SK-N-SH (cell line): ENCODE results near the gene NCAM2. TPM values are rescaled to one million over a fixed set of nuclear protein-coding genes. Genes with fewer than 3 reads are reported as not detected.

Source experiments
- CTCF ChIA-PET: fragments of 300-600, 350-600 bp; formaldehyde crosslinking; extraction: SDS; loops from one replicate; lab custom pipeline; 2021; lab: Yijun Ruan, JAX
- POLR2A ChIA-PET: fragments of 350-600 bp; sonication (Branson Sonifier 250); formaldehyde crosslinking; extraction: SDS; loops from one replicate; lab custom pipeline; 2020; ENCODE audit warnings: antibody characterized with exemption, inconsistent platforms; lab: Yijun Ruan, JAX
- DNase-seq: peaks from one replicate; pipeline ENCODE4 v3.0.0; 2012
- H2AFZ ChIP-seq: fragments of 200-600 bp; sonication (generic); 2 replicates; pipeline ENCODE4 v1.8.1; 2016; ENCODE audit warnings: antibody characterized with exemption, mild to moderate bottlenecking, low read depth
- H3F3A ChIP-seq: fragments of 200-600 bp; sonication (generic); replicated peaks from 2 replicates; pipeline ENCODE3; 2016; ENCODE audit warnings: antibody characterized with exemption, mild to moderate bottlenecking; ENCODE audit not compliant: insufficient read depth
- H3K27ac ChIP-seq, 2 experiments: fragments of 200-500 bp in 1 of 2; fragments of 200-600 bp in 1 of 2; sonication (Bioruptor generic) in 1 of 2; sonication (generic), shearing (Covaris generic) in 1 of 2; 2 replicates each; pipeline versions ENCODE4 v1.5.1 to v1.6.1; 2014 to 2016; ENCODE audit warnings: low read depth in 2 of 2, inconsistent platforms in 1 of 2, low read length in 1 of 2, mild to moderate bottlenecking in 1 of 2, mixed read lengths in 1 of 2
- H3K27me3 ChIP-seq: fragments of 200-600 bp; sonication (generic), shearing (Covaris generic); 2 replicates; pipeline ENCODE4 v1.6.1; 2016; ENCODE audit warnings: mixed run types; ENCODE audit not compliant: insufficient read depth
- H3K36me3 ChIP-seq, 2 experiments: fragments of 200-500 bp in 1 of 2; fragments of 200-600 bp in 1 of 2; sonication (Bioruptor generic) in 1 of 2; sonication (generic) in 1 of 2; replicated peaks in 1 of 2; 2 replicates each; pipeline versions ENCODE3 to v1.5.1; 2014 to 2016; ENCODE audit warnings: low read length in 1 of 2, mild to moderate bottlenecking in 1 of 2; ENCODE audit not compliant: insufficient read depth in 2 of 2, control insufficient read depth in 1 of 2
- H3K4me1 ChIP-seq, 2 experiments: fragments of 200-500 bp in 1 of 2; fragments of 200-600 bp in 1 of 2; sonication (Bioruptor generic) in 1 of 2; sonication (generic), shearing (Covaris generic) in 1 of 2; 2 replicates each; pipeline versions ENCODE4 v1.5.1 to v1.6.1; 2014 to 2016; ENCODE audit warnings: low read depth in 1 of 2, low read length in 1 of 2, mixed run types in 1 of 2; ENCODE audit not compliant: insufficient read depth in 2 of 2, control insufficient read depth in 1 of 2
- H3K4me2 ChIP-seq: fragments of 200-600 bp; sonication (generic), shearing (Covaris generic); 2 replicates; pipeline ENCODE4 v1.6.1; 2017; ENCODE audit warnings: mixed run types
- H3K4me3 ChIP-seq, 2 experiments: fragments of 200-500 bp in 1 of 2; fragments of 200-600 bp in 1 of 2; sonication (Bioruptor generic) in 1 of 2; sonication (generic), shearing (Covaris generic) in 1 of 2; 2 replicates each; pipeline versions ENCODE4 v1.5.1 to v1.8.1; 2014 to 2016; ENCODE audit warnings: low read depth in 2 of 2, inconsistent platforms in 1 of 2, low read length in 1 of 2, mild to moderate bottlenecking in 1 of 2, mixed read lengths in 1 of 2, moderate library complexity in 1 of 2
- H3K79me2 ChIP-seq: fragments of 200-600 bp; sonication (generic); 2 replicates; pipeline ENCODE4 v1.8.1; 2017; ENCODE audit warnings: mild to moderate bottlenecking; ENCODE audit not compliant: insufficient read depth
- H3K9ac ChIP-seq: fragments of 200-600 bp; sonication (generic); 2 replicates; pipeline ENCODE4 v1.6.1; 2017; ENCODE audit warnings: mixed run types
- H3K9me2 ChIP-seq: fragments of 200-600 bp; sonication (generic); 2 replicates; pipeline ENCODE4 v1.6.1; 2017; ENCODE audit warnings: mixed run types
- H3K9me3 ChIP-seq: fragments of 200-600 bp; sonication (generic); 2 replicates; pipeline ENCODE4 v1.6.1; 2017; ENCODE audit warnings: mixed run types, mild to moderate bottlenecking, moderate library complexity
- H4K20me1 ChIP-seq: fragments of 200-600 bp; sonication (generic); 2 replicates; pipeline ENCODE4 v1.6.1; 2017; ENCODE audit warnings: mild to moderate bottlenecking, mixed run types; ENCODE audit not compliant: insufficient read depth
- CHD2 ChIP-seq: fragments of 150-350 bp; IDR thresholded peaks from 2 replicates; pipeline ENCODE4 v1.6.1; 2018; ENCODE audit warnings: low read length; ENCODE audit not compliant: partially characterized antibody
- ELF1 ChIP-seq: IDR thresholded peaks from 2 replicates; pipeline ENCODE4 v1.4.0; 2012
- EP300 ChIP-seq, 2 experiments: IDR thresholded peaks; 2 replicates each; pipeline versions ENCODE4 v1.4.0 to v1.6.1; 2012; ENCODE audit warnings: borderline replicate concordance in 1 of 2, low read depth in 1 of 2, low read length in 1 of 2
- EZH2phosphoT487 ChIP-seq: fragments of 200-600 bp; sonication (generic); IDR thresholded peaks from 2 replicates; pipeline ENCODE4 v1.6.1; 2017; ENCODE audit warnings: low read depth, mixed run types, mild to moderate bottlenecking, antibody characterized with exemption, moderate library complexity, borderline replicate concordance
- FOSL2 ChIP-seq: IDR thresholded peaks from 2 replicates; pipeline ENCODE4 v1.4.0; 2012; ENCODE audit warnings: low read depth, mild to moderate bottlenecking, moderate library complexity, borderline replicate concordance
- FOXJ3 ChIP-seq: sonication (generic); formaldehyde crosslinking; IDR thresholded peaks from 2 replicates; pipeline ENCODE4 v1.5.1; 2020; ENCODE audit warnings: mild to moderate bottlenecking, missing genetic modification reagents
- GABPA ChIP-seq: IDR thresholded peaks from 2 replicates; pipeline ENCODE4 v1.4.0; 2012; ENCODE audit warnings: low read depth, mild to moderate bottlenecking
- GATA2 ChIP-seq: sonication (generic); formaldehyde crosslinking; IDR thresholded peaks from 2 replicates; pipeline ENCODE4 v1.5.0; 2020; ENCODE audit warnings: mild to moderate bottlenecking, missing genetic modification reagents
- JUND ChIP-seq: IDR thresholded peaks from 2 replicates; pipeline ENCODE4 v1.4.0; 2012
- MEF2A ChIP-seq: IDR thresholded peaks from 2 replicates; pipeline ENCODE4 v1.4.0; 2012; ENCODE audit warnings: low read depth, borderline replicate concordance
- MXI1 ChIP-seq: IDR thresholded peaks from 2 replicates; pipeline ENCODE4 v1.6.1; 2012; ENCODE audit warnings: mild to moderate bottlenecking, low read depth, low read length, improper control_type of control experiment
- NRF1 ChIP-seq: IDR thresholded peaks from 2 replicates; pipeline ENCODE4 v1.6.1; 2012; ENCODE audit warnings: low read depth, mild to moderate bottlenecking, low read length
- POLR2AphosphoS5 ChIP-seq: IDR thresholded peaks from 2 replicates; pipeline ENCODE4 v1.6.1; 2012; ENCODE audit warnings: low read depth, low read length
- RAD21 ChIP-seq: IDR thresholded peaks from 2 replicates; pipeline ENCODE4 v1.6.1; 2012; ENCODE audit warnings: mild to moderate bottlenecking, low read length
- RCOR1 ChIP-seq: fragments of 150-350 bp; IDR thresholded peaks from 2 replicates; pipeline ENCODE4 v1.6.1; 2017; ENCODE audit warnings: antibody characterized with exemption, low read length
- RXRA ChIP-seq: IDR thresholded peaks from 2 replicates; pipeline ENCODE4 v1.4.0; 2012; ENCODE audit warnings: low read depth, mild to moderate bottlenecking, borderline replicate concordance
- TAF1 ChIP-seq: IDR thresholded peaks from 2 replicates; pipeline ENCODE4 v1.6.1; 2012; ENCODE audit warnings: low read depth, mild to moderate bottlenecking, low read length, moderate library complexity, borderline replicate concordance
- TCF12 ChIP-seq: IDR thresholded peaks from 2 replicates; pipeline ENCODE4 v1.4.0; 2012
- WGBS: methylation state at CpG from one replicate; pipeline ENCODE4 v1.1.6; 2017; ENCODE audit warnings: low lambda C conversion rate; 5-methylcytosine and 5-hydroxymethylcytosine counted together
- polyA plus RNA-seq, 3 experiments: library from polyadenylated mRNA; depleted of rRNA; stranded (reverse); fragments of >200 nt; gene quantifications; 2 replicates each; pipeline ENCODE4 v1.2.3, GENCODE V29; 2012
- TF ChIP-seq, protein P1 (sequence below): IDR thresholded peaks from 2 replicates; pipeline ENCODE4 v1.4.0; 2012; ENCODE audit warnings: low read depth
- TF ChIP-seq, protein P2 (sequence below): IDR thresholded peaks from 2 replicates; pipeline ENCODE4 v1.4.0; 2012; ENCODE audit warnings: low read depth, borderline replicate concordance
- TF ChIP-seq, protein P3 (sequence below): IDR thresholded peaks from 2 replicates; pipeline ENCODE4 v1.6.1; 2012; ENCODE audit warnings: mild to moderate bottlenecking, low read depth, low read length, moderate library complexity
- TF ChIP-seq, protein P4 (sequence below): IDR thresholded peaks from 2 replicates; pipeline ENCODE4; 2012
- TF ChIP-seq, protein P5 (sequence below): fragments of 200-600 bp; sonication (generic); IDR thresholded peaks from 2 replicates; pipeline ENCODE4 v1.6.1; 2017; ENCODE audit warnings: antibody characterized with exemption, mild to moderate bottlenecking, moderate library complexity

Gene NCAM2
- polyA plus RNA-seq, 1 of the 3 experiments (the other 2 are of a cell fraction): 2.1 TPM

DNA sequence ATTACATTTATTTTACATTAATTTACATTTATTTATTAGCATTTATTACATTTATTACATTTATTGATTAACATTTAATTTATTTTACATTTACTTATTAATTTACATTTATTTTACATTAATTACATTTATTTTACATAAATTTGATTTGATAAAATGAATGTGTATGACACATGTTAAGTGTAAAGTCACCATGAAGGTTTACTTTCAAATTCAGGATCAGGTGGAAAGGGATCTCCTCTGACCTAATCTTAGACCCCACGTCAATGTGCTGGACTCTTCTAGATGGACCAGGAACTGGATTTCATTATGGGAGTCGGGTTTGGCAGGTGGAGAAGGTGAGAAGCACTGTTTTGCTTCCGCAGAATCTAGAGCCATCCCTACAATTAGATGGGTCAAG lies 76.1 kb downstream of the NCAM2 start:
- no peaks in the 10 kb centered on the region for H3K9me2 ChIP-seq
- H3K4me3 ChIP-seq: no peak overlapping the region
- no peaks in the 10 kb centered on the region for H3K9me3 ChIP-seq
- H3K79me2 ChIP-seq: no peaks in the 10 kb centered on the region
- WGBS: 54% methylated on average over 3 of the region's 3 CpGs
- H2AFZ ChIP-seq: no peak overlapping the region
- no peaks in the 10 kb centered on the region for H3F3A ChIP-seq
- no peaks in the 10 kb centered on the region for H3K27me3 ChIP-seq
- H3K27ac ChIP-seq: no peak overlapping the region
- H3K4me1 ChIP-seq: no peaks in the 10 kb centered on the region
- DNase-seq: no peak
- H3K36me3 ChIP-seq: no peaks in the 10 kb centered on the region
- H3K9ac ChIP-seq: no peak overlapping the region
- no peaks in the 10 kb centered on the region for H4K20me1 ChIP-seq
- POLR2A ChIA-PET: no interaction called here
- no peak overlapping the region for H3K4me2 ChIP-seq
- no peak for TF ChIP-seq MXI1
- TF ChIP-seq MEF2A: no peak
- no peak for TF ChIP-seq JUND
- no peak for TF ChIP-seq TCF12
- TF ChIP-seq POLR2AphosphoS5: no peak
- TF ChIP-seq, protein P1, sequence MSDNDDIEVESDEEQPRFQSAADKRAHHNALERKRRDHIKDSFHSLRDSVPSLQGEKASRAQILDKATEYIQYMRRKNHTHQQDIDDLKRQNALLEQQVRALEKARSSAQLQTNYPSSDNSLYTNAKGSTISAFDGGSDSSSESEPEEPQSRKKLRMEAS: no peak
- TF ChIP-seq CHD2: no peak
- TF ChIP-seq GABPA: no peak
- TF ChIP-seq ELF1: no peak
- TF ChIP-seq, protein P2, sequence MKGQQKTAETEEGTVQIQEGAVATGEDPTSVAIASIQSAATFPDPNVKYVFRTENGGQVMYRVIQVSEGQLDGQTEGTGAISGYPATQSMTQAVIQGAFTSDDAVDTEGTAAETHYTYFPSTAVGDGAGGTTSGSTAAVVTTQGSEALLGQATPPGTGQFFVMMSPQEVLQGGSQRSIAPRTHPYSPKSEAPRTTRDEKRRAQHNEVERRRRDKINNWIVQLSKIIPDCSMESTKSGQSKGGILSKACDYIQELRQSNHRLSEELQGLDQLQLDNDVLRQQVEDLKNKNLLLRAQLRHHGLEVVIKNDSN: no peak
- no peak for TF ChIP-seq RAD21
- TF ChIP-seq RCOR1: no peak
- TF ChIP-seq GATA2 (CRISPR knock-in tag): no peak
- TF ChIP-seq RXRA: no peak
- CTCF ChIA-PET: no interaction called here

DNA sequence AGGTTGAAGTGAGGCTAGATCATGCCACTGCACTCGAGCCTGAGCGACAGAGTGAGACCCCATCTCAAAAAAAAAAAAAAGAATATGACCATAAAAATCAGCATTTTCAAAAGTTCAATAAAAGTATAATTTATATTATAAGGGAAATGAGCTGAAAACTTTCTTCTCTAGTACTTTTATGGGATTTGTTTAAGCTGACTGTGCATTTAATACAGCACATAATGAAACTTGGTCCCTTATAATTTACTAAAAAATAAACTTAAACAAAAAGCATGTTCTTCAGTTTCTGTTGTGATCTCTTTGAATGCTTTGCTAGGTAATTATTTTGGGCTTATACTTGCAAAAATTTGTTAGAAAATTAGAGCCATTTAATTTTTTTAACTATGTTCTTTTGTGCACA lies 77.8 kb downstream of the NCAM2 start:
- ChIA-PET CTCF (no interaction called here), POLR2A (no interaction called here)
- no peaks in the 10 kb centered on the region for H3K36me3 ChIP-seq
- no peak for DNase-seq
- no peaks in the 10 kb centered on the region for H3F3A ChIP-seq
- 65% methylated on average over 2 of the region's 2 CpGs for WGBS
- H4K20me1 ChIP-seq: no peaks in the 10 kb centered on the region
- H2AFZ ChIP-seq: no peak overlapping the region
- no peaks in the 10 kb centered on the region for H3K4me1 ChIP-seq
- H3K4me3 ChIP-seq: no peak overlapping the region
- H3K9me2 ChIP-seq: no peaks in the 10 kb centered on the region
- no peak overlapping the region for H3K4me2 ChIP-seq
- H3K27me3 ChIP-seq: no peaks in the 10 kb centered on the region
- H3K9ac ChIP-seq: no peak overlapping the region
- H3K27ac ChIP-seq: no peak overlapping the region
- H3K9me3 ChIP-seq: no peaks in the 10 kb centered on the region
- no peak for TF ChIP-seq EP300 (IDR thresholded peaks at IDR 0.05; ENCODE audit: borderline replicate concordance in 1 of 2, low read depth in 1 of 2, low read length in 1 of 2)
- TF ChIP-seq, protein P3, sequence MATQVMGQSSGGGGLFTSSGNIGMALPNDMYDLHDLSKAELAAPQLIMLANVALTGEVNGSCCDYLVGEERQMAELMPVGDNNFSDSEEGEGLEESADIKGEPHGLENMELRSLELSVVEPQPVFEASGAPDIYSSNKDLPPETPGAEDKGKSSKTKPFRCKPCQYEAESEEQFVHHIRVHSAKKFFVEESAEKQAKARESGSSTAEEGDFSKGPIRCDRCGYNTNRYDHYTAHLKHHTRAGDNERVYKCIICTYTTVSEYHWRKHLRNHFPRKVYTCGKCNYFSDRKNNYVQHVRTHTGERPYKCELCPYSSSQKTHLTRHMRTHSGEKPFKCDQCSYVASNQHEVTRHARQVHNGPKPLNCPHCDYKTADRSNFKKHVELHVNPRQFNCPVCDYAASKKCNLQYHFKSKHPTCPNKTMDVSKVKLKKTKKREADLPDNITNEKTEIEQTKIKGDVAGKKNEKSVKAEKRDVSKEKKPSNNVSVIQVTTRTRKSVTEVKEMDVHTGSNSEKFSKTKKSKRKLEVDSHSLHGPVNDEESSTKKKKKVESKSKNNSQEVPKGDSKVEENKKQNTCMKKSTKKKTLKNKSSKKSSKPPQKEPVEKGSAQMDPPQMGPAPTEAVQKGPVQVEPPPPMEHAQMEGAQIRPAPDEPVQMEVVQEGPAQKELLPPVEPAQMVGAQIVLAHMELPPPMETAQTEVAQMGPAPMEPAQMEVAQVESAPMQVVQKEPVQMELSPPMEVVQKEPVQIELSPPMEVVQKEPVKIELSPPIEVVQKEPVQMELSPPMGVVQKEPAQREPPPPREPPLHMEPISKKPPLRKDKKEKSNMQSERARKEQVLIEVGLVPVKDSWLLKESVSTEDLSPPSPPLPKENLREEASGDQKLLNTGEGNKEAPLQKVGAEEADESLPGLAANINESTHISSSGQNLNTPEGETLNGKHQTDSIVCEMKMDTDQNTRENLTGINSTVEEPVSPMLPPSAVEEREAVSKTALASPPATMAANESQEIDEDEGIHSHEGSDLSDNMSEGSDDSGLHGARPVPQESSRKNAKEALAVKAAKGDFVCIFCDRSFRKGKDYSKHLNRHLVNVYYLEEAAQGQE: no peak
- no peak for TF ChIP-seq FOXJ3
- TF ChIP-seq ELF1: no peak
- no peak for TF ChIP-seq GABPA
- TF ChIP-seq TAF1: no peak
- no peak for TF ChIP-seq FOSL2
- no peak for TF ChIP-seq RXRA
- TF ChIP-seq, protein P4, sequence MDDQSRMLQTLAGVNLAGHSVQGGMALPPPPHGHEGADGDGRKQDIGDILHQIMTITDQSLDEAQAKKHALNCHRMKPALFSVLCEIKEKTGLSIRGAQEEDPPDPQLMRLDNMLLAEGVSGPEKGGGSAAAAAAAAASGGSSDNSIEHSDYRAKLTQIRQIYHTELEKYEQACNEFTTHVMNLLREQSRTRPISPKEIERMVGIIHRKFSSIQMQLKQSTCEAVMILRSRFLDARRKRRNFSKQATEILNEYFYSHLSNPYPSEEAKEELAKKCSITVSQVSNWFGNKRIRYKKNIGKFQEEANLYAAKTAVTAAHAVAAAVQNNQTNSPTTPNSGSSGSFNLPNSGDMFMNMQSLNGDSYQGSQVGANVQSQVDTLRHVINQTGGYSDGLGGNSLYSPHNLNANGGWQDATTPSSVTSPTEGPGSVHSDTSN: no peak
- no peak for TF ChIP-seq NRF1
- TF ChIP-seq MEF2A: no peak
- TF ChIP-seq EZH2phosphoT487: no peak
- TF ChIP-seq, protein P5, sequence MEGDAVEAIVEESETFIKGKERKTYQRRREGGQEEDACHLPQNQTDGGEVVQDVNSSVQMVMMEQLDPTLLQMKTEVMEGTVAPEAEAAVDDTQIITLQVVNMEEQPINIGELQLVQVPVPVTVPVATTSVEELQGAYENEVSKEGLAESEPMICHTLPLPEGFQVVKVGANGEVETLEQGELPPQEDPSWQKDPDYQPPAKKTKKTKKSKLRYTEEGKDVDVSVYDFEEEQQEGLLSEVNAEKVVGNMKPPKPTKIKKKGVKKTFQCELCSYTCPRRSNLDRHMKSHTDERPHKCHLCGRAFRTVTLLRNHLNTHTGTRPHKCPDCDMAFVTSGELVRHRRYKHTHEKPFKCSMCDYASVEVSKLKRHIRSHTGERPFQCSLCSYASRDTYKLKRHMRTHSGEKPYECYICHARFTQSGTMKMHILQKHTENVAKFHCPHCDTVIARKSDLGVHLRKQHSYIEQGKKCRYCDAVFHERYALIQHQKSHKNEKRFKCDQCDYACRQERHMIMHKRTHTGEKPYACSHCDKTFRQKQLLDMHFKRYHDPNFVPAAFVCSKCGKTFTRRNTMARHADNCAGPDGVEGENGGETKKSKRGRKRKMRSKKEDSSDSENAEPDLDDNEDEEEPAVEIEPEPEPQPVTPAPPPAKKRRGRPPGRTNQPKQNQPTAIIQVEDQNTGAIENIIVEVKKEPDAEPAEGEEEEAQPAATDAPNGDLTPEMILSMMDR: no peak
- TF ChIP-seq, all 33 proteins: peak for 0
- H3K79me2 ChIP-seq: no peaks in the 10 kb centered on the region
